BE2C (cell line): Measurements from ENCODE around the gene DDX10.

ENCODE experiments used
- DNase-seq: peaks from one replicate; pipeline ENCODE4 v3.0.0-alpha.2; 2020
- H3K27me3 ChIP-seq: fragments of 250-450 bp; sonication (Bioruptor Pico); 2 replicates; pipeline ENCODE4 v1.5.1; 2020; ENCODE audit warnings: mild to moderate bottlenecking
- H3K36me3 ChIP-seq: fragments of 250-450 bp; sonication (Bioruptor Pico); 2 replicates; pipeline ENCODE4 v1.5.1; 2020; ENCODE audit warnings: mild to moderate bottlenecking
- H3K4me1 ChIP-seq: fragments of 250-450 bp; sonication (Bioruptor Pico); 2 replicates; pipeline ENCODE4 v1.5.1; 2020
- H3K4me3 ChIP-seq: 2 replicates; pipeline ENCODE4 v1.5.1; 2011; ENCODE audit warnings: low read depth, low read length
- H3K9me3 ChIP-seq: fragments of 250-450 bp; sonication (Bioruptor Pico); 2 replicates; pipeline ENCODE4 v1.5.1; 2020
- CTCF ChIP-seq: IDR thresholded peaks from 2 replicates; pipeline ENCODE4 v1.5.1; 2012; ENCODE audit warnings: mild to moderate bottlenecking, low read depth, low read length

DDX10 gene

GRCh38 chr11:108859510-108859909, 194.6 kb downstream of the DDX10 start:
- no peaks in the 10 kb centered on the region for H3K36me3 ChIP-seq
- no peaks in the 10 kb centered on the region for H3K4me1 ChIP-seq
- H3K9me3 ChIP-seq, result no peaks in the 10 kb centered on the region
- H3K4me3 ChIP-seq, result no peak overlapping the region
- no peak for DNase-seq
- no peaks in the 10 kb centered on the region for H3K27me3 ChIP-seq
- TF ChIP-seq CTCF, result no peak

DNA sequence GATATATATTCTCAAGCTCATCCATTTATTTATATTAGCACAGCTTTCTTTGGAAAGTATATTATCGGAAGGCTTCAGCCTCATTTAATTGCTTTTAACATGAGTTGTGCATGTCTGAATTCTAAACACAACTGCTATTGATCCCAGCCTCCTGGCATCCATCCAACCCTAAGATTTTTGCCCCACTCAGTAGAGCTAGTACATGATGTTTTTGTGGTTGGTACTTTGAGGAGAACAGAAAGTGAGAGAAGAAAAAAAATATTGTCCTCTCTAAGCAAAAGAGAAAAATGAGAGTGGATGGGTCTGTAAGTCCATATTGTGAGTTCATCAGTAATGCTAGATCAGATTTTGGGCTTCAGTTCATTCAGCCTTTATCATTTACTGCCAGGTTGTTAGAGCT, 198.7 kb downstream of the DDX10 start:
- no peaks in the 10 kb centered on the region for H3K27me3 ChIP-seq
- no peaks in the 10 kb centered on the region for H3K36me3 ChIP-seq
- no peak for TF ChIP-seq CTCF
- no peak for DNase-seq
- no peaks in the 10 kb centered on the region for H3K9me3 ChIP-seq
- H3K4me1 ChIP-seq, result 0 out of 2 replicates have a peak, but pooled peaks cover 3% of the 10 kb centered on the region
- H3K4me3 ChIP-seq, result no peak overlapping the region

DNA sequence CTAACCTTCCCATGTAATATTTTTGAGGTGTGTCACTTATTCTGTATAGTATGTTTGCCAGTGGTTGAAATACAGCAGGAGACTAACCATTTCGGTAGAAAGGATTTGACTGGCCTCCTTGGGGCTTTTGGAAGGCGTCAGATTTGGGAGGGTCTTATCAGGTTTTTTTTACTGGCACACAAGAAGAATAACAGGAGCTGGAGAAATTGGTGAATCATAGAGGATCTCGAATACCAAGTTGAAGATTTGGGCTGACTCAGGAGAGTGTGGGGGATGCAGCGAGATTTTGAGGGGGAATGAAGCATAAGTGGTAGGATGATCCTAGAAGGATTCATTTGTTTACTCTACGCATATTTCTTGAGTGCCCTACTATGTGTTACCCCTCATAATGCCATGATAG, 200.5 kb downstream of the DDX10 start:
- Histone ChIP-seq H3K9me3 (no peaks in the 10 kb centered on the region), H3K27me3 (no peaks in the 10 kb centered on the region), H3K4me1 (0 out of 2 replicates have a peak, but pooled peaks cover 3% of the 10 kb centered on the region), H3K36me3 (no peaks in the 10 kb centered on the region), H3K4me3 (no peak overlapping the region)
- DNase-seq, result no peak
- no peak for TF ChIP-seq CTCF

DNA sequence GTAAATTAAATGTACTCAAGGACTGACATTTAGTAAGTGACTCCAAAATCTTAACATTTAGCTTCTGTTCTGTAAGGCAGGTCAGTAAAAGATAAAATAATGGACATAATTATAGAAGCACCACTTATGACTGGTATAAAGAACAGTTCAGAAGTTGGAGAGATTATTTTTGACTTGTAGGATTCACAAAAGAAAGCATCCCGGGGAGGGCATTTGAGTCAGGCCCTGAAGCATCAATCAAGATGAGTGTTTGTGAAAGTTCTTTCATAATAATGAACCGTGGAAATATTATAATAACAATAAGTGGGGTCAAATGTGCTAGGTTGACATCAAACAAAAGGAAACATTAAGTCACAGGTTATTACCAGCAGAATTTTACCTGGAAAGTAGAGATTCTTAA, 201.9 kb downstream of the DDX10 start:
- DNase-seq, result no peak
- Histone ChIP-seq H3K9me3 (no peaks in the 10 kb centered on the region), H3K27me3 (no peaks in the 10 kb centered on the region), H3K36me3 (no peaks in the 10 kb centered on the region), H3K4me1 (0 out of 2 replicates have a peak, but pooled peaks cover 3% of the 10 kb centered on the region), H3K4me3 (no peak overlapping the region)
- no peak for TF ChIP-seq CTCF

DNA sequence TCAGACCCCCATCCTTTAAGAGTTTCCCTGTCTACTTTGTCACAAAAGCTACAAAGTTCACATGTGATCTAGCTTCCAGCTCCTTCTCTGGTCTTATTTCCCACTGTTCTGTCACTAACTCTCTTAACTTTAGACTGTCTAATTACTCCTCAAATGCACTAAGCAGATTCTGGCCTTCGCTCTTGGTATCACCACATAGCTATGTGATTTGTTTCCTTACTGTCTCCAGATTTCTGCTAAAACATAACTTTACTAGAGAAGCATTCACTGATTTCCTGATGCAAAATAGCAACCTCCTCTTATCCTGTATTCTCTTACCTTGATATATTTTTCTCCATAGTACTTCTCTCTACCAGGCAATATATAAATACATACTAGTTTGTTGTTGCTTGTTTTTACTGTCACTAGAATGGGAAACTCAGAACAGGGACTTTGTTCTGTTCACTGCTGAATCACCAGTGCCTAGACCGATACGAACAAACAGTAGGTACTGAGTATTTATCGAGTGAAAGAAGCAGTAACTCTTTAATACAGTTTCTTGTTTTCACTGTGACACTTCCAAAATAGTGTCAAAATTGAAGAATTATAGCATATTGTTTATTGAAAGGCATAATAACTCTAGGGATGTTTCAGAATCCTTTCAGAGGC, 205.6 kb downstream of the DDX10 start:
- no peak for DNase-seq
- no peaks in the 10 kb centered on the region for H3K36me3 ChIP-seq

GRCh38 chr11:108871152-108871551, 206.3 kb downstream of the DDX10 start:
- no peaks in the 10 kb centered on the region for H3K36me3 ChIP-seq
- TF ChIP-seq CTCF, result peak; percentile 74
- no peaks in the 10 kb centered on the region for H3K27me3 ChIP-seq
- DNase-seq, result peak; percentile 51
- no peaks in the 10 kb centered on the region for H3K9me3 ChIP-seq
- H3K4me3 ChIP-seq, result no peak overlapping the region
- H3K4me1 ChIP-seq, result peaks cover 14% of the 10 kb centered on the region

More for the DNA sequence above, 205.6 kb downstream of the DDX10 start:
- Histone ChIP-seq H3K27me3 (no peaks in the 10 kb centered on the region), H3K9me3 (no peaks in the 10 kb centered on the region), H3K4me3 (no peak overlapping the region), H3K4me1 (peaks cover 12% of the 10 kb centered on the region)
- TF ChIP-seq CTCF, result no peak
